Measurements from ENCODE around the gene KCNE1.
"Not testable (repeated sequence)": the region's sequence is repeated elsewhere in the genome, so short reads cannot be mapped to it uniquely, and the experiment has no call there.

The KCNE1 gene

DNA sequence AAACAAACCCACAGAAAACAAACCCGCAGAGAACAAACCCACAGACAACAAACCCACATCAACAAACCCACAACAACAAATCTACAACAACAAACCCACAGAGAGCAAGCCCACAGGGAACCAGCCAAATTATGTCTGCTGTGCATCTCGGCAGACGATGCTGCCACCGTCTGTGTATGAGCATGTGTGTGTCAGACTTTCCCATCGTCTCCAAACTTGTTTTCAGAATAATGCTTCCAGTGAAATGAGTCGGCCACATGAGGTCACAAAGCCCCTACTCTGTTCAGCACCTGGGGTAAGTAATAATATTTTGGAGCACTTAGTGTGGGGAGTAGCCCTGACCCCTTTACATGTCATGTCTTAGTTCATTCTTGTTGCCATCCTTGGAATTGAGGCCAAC lies 105.9 kb downstream of the KCNE1 start:
- not testable (repeated sequence) for FAIRE-seq

- FAIRE-seq: not testable (repeated sequence)
Measured at GRCh38 chr21:34405686-34406085, 106.3 kb downstream of the KCNE1 start.

DNA sequence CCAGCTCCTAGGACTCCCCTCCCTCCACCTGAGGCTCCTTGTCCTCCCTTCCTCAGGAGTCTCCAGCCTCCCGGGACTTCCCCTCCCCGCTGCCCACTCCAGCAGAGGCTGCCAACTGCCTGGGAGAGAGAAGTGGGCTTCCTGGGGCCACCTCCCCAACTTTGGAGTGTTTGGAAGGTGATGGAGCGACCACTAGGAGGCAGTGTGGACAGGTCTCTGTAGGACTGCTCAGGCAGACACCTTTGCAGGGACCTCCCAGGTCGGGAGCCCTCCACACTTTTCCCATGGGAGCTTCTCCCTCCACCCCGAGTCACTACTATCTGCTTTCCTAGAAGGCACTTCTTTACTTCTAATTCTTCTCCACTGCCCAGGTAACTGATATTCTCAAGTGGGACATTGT lies 107.3 kb downstream of the KCNE1 start:
- not testable (repeated sequence) for FAIRE-seq

GRCh38 chr21:34400522-34400921 lies 111.5 kb downstream of the KCNE1 start:
- not testable (repeated sequence) for FAIRE-seq
